SJCRH30 (cell line): Measurements from ENCODE around the gene SLC25A27. TPM values are rescaled to one million over a fixed set of nuclear protein-coding genes. Genes with fewer than 3 reads are reported as not detected.

ENCODE experiments used
- DNase-seq, 2 experiments: peaks; one replicate each; pipeline ENCODE4 v3.0.0-alpha.2; 2015 to 2020
- H3K27ac ChIP-seq: fragments of 250-450 bp; sonication (Bioruptor Pico); 2 replicates; pipeline ENCODE4 v1.5.1; 2020; ENCODE audit warnings: mild to moderate bottlenecking, moderate library complexity
- H3K27me3 ChIP-seq: fragments of 250-450 bp; sonication (Bioruptor Pico); 2 replicates; pipeline ENCODE4 v1.5.1; 2020; ENCODE audit warnings: mild to moderate bottlenecking, moderate library complexity
- H3K36me3 ChIP-seq: fragments of 250-450 bp; sonication (Bioruptor Pico); 2 replicates; pipeline ENCODE4 v1.5.1; 2020; ENCODE audit warnings: mild to moderate bottlenecking, moderate library complexity
- H3K4me1 ChIP-seq: fragments of 250-450 bp; sonication (Bioruptor Pico); 2 replicates; pipeline ENCODE4 v1.5.1; 2020; ENCODE audit warnings: mild to moderate bottlenecking, moderate library complexity
- H3K4me3 ChIP-seq: fragments of 250-450 bp; sonication (Bioruptor Pico); 2 replicates; pipeline ENCODE4 v1.5.1; 2020; ENCODE audit warnings: mild to moderate bottlenecking, moderate library complexity
- H3K9me3 ChIP-seq: fragments of 250-450 bp; sonication (Bioruptor Pico); replicated peaks from 2 replicates; pipeline ENCODE4 v1.5.1; 2020; ENCODE audit warnings: mild to moderate bottlenecking, moderate library complexity
- total RNA-seq: library from RNA; depleted of rRNA; stranded (reverse); fragments of >200 nt; shearing (Covaris generic); gene quantifications from 2 replicates; pipeline ENCODE4 v1.2.3, GENCODE V29; 2014; rRNA removed

Gene SLC25A27, protein sequence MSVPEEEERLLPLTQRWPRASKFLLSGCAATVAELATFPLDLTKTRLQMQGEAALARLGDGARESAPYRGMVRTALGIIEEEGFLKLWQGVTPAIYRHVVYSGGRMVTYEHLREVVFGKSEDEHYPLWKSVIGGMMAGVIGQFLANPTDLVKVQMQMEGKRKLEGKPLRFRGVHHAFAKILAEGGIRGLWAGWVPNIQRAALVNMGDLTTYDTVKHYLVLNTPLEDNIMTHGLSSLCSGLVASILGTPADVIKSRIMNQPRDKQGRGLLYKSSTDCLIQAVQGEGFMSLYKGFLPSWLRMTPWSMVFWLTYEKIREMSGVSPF
- total RNA-seq = 0.33 and 0.81 TPM in 2 replicates

DNA sequence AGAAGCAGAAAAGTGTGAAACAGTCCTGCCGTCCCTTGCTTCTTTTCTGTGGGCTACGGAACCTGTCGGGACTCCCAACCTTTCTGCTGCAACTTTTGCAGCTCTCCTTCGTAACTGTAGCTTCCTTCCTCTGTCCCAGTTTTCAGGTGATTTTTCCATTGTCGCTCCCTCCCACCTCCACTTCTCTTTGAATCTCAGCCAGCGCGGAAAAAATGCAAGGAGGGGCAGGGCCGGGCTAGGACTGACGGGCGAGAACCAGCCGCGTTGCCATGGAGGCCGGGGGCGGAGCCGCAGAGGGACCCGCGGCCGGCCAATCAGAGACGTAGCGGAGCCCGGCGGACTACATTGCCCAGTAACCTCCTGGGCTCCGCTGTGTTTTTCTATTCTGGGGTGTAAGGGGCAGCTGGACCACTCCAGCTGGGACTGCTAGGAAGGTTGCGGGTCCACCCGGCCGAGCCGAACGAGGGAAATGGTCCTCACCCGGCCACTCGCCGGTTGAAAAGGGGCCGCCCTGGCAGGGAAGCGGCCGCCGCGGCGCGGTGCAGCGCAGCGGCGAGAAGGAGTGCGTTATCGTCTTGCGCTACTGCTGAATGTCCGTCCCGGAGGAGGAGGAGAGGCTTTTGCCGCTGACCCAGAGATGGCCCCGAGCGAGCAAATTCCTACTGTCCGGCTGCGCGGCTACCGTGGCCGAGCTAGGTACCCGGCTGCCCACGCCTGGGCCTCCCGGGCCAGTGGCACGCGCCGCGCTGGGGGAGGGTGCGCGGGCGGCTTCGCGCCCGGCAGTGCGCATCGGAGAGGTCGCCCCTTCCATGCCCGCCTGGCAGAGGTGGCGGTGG, at the start of gene SLC25A27, which contains the start of gene CYP39A1:
SLC25A27 (plus strand) TSS at position 373 of the 836 bp plus-strand sequence; CDS start at position 591, 218 bp downstream.
CYP39A1 (minus strand) TSS at position 216 of the 836 bp plus-strand sequence. CDS start 236 bp downstream, outside the sequence.
- DNase-seq = peak; percentile 70 to 75
- Histone ChIP-seq H3K27ac (no peak within 1 kb of the TSS), H3K9me3 (no peaks in the 10 kb centered on the region), H3K27me3 (no peaks in the 10 kb centered on the region), H3K4me1 (0 out of 2 replicates have a peak, but pooled peaks cover 3% of the 10 kb centered on the region), H3K4me3 (peak within 1 kb of the TSS; percentile 57), H3K36me3 (no peaks in the 10 kb centered on the region)

DNA sequence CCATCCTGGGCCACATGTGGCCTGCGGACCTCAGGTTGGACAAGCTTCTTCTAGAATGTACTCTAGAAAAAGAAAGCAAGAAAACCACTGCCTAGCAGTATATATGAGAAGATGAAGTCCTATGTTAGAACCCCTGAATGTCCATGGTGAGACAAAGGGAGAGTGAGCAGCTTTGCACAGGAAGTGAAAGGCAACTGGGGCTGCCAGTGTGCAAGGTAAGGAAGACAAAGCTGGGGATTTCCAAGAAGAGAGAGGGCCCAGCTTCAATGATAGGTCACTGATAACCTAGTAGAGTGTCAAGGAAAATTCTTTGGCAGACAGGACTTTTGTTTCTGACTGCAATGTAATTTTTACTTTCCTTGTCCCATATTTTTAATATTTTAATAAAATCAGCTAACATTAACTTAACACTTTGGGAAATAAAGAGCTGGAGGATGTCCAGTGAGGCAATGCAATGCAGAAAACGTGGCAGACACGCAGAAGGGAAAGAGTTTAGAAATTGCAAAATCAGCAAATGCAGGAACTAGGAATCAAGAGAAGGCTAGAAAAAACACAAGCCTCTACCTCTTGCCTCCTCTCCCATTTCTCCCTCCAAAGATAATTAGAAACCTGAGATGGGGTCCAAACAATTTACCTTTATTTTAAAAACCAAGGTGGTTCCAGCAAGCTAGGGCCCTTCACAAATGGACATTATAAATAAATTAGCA, 47.5 kb upstream of the SLC25A27 start:
- Histone ChIP-seq H3K27ac (no peak overlapping the region), H3K4me3 (no peak overlapping the region), H3K36me3 (no peaks in the 10 kb centered on the region), H3K27me3 (no peaks in the 10 kb centered on the region), H3K4me1 (no peaks in the 10 kb centered on the region), H3K9me3 (no peaks in the 10 kb centered on the region)
- DNase-seq = no peak

DNA sequence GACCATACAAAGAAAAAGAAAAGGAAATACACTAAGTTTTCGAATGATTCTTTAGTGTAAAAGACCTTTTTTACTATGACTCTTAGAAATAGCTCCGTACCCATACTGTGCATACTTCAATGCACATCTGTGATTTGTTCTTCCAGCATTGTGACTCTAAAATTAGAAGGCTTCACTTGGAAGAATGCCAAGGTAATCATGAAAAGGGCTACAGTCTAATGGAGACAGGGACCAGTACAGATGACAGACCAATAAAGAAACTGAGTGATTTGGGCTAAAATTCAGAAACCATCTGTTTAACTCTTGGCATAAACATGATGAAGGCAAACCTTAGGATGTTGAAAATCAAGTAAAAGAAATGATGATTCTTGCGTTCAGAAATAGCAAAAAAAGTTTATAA, 46.4 kb upstream of the SLC25A27 start:
- no peaks in the 10 kb centered on the region for H3K27me3 ChIP-seq
- DNase-seq = peak in 1 of 2 experiments; percentile 64
- peaks cover 7% of the 10 kb centered on the region for H3K4me1 ChIP-seq
- no peak overlapping the region for H3K27ac ChIP-seq
- no peaks in the 10 kb centered on the region for H3K9me3 ChIP-seq
- no peaks in the 10 kb centered on the region for H3K36me3 ChIP-seq
- H3K4me3 ChIP-seq = no peak overlapping the region

DNA sequence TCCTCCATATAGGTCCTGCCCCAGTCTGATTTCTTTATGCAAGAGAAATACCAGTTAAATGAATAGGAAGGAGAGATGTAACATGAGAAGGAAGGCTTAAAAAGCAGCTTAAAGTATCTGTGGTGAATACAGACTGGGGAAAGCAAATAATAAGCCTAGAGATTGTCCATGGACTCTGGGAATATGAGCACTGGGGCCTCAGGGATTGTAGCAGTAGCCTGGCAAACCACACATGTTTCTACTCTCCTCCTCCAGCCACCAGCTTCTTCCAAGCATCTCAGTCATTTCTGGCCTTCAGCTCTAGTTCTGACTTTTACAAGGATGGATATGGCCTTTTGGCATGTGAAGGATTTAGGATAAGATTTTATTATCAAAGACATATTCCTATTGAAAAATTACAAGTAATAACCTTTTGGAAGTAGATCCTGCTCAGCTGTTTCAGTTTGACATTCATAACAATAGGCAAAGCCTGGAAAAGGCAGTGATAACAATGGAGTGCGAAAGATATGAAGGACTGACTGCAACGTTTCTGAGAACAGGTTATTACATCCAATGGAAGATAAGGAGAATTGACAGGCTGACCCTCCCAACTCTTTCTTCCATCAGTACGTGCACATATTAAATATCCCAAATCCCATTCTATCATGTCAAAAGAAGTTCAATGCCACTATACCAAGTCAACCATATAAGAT, 41.8 kb upstream of the SLC25A27 start:
- Histone ChIP-seq H3K36me3 (no peaks in the 10 kb centered on the region), H3K27me3 (no peaks in the 10 kb centered on the region), H3K4me3 (no peak overlapping the region), H3K4me1 (peaks cover 8% of the 10 kb centered on the region), H3K9me3 (no peaks in the 10 kb centered on the region), H3K27ac (peak overlapping the region; percentile 6; the same call in 1 of the 2 replicates)
- peak; percentile 56 to 81 for DNase-seq

DNA sequence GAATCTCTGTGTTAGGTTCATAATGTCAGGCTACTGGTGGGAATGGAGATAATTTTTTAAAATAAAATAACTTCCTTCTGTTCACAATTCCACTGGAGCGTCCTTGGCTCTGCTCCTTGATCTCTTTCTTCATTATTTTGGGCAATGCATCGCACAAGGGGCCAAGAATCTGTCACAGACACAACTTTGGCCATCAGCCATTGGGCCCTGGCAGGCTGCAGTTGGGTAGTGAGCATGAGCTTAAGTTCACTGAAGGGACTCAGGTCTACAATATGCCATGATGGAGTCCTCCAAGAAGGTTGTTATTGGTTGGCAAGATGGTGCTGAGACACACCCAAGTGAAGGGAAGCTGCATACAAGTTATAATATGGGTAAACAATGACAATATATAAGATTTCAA, 40.1 kb upstream of the SLC25A27 start:
- Histone ChIP-seq H3K27ac (no peak overlapping the region), H3K4me1 (peaks cover 8% of the 10 kb centered on the region), H3K27me3 (no peaks in the 10 kb centered on the region), H3K36me3 (no peaks in the 10 kb centered on the region), H3K9me3 (no peaks in the 10 kb centered on the region), H3K4me3 (no peak overlapping the region)
- no peak for DNase-seq

DNA sequence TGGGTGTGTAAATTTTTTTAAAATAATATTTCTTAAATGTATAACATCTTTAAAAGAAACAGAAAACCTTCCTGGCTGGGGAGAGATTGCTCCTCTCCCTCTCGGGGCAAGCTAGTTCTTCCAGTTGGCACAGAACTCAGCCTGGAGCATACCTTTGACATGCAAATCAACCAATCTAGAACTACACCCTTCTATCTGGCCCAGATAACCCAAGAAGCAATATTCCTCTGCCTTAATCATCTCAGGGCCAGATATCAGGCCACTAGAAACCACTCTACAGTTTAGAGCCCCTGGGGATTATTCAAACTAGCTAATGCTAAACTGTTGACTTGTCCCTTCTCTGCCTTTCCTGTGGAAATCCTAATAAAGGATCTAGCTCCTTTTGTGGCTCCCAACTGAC, 34.0 kb upstream of the SLC25A27 start:
- Histone ChIP-seq H3K4me1 (no peaks in the 10 kb centered on the region), H3K27me3 (no peaks in the 10 kb centered on the region), H3K36me3 (no peaks in the 10 kb centered on the region), H3K9me3 (no peaks in the 10 kb centered on the region), H3K4me3 (no peak overlapping the region), H3K27ac (no peak overlapping the region)
- DNase-seq = no peak

DNA sequence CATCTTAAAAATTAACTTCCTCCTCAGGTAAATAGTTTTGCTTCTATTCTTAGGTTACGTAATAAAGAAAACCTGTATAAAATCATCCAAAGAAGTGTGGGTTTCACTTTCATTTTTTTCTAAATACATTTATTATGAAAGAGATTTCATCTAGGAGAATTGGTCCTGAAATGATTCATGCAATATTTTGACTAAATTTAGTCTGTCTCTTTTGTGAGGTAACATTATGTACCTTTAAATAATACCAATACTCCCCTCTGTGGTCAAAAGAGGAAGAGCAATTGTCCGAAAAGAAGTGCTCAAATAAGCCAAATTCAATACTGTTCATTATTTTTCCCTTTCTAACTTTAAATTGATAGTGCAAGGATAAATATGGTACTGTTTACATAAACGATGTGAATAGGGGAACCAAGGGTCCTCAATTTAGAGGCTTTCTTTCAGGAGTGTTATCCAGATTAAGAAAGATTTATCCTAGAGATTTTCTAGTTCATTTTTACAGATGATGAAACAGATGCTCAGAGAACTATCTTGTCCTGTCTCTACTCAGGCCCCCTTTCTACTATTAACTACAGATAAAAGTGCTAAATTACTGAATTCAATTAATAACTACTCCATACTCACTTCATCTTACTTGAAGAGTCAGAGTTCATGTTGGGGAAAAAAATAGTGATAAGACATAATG, 26.4 kb upstream of the SLC25A27 start:
- H3K4me3 ChIP-seq = no peak overlapping the region
- DNase-seq = peak in 1 of 2 experiments; percentile 60
- H3K4me1 ChIP-seq = no peaks in the 10 kb centered on the region
- no peak overlapping the region for H3K27ac ChIP-seq
- H3K9me3 ChIP-seq = no peaks in the 10 kb centered on the region
- no peaks in the 10 kb centered on the region for H3K27me3 ChIP-seq
- no peaks in the 10 kb centered on the region for H3K36me3 ChIP-seq

DNA sequence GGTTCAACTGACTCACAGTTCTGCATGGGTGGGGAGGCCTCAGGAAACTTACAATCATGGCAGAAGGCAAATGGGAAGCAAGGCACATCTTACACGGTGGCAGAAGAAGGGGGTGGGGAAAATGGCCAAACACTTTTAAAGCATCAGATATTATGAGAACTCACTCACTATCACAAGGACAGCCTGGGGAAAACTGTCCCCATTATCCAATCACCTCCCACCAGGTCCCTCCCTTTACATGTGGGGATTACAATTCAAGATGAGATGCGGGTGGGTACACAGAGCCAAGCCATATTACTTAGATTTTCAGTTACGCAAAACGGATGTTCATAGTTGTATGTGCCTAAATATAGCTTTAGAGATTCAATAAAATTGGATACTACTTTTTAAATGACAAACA, 25.8 kb upstream of the SLC25A27 start:
- H3K4me3 ChIP-seq = no peak overlapping the region
- no peaks in the 10 kb centered on the region for H3K36me3 ChIP-seq
- DNase-seq = no peak
- H3K4me1 ChIP-seq = no peaks in the 10 kb centered on the region
- H3K27ac ChIP-seq = no peak overlapping the region
- no peaks in the 10 kb centered on the region for H3K9me3 ChIP-seq
- no peaks in the 10 kb centered on the region for H3K27me3 ChIP-seq

DNA sequence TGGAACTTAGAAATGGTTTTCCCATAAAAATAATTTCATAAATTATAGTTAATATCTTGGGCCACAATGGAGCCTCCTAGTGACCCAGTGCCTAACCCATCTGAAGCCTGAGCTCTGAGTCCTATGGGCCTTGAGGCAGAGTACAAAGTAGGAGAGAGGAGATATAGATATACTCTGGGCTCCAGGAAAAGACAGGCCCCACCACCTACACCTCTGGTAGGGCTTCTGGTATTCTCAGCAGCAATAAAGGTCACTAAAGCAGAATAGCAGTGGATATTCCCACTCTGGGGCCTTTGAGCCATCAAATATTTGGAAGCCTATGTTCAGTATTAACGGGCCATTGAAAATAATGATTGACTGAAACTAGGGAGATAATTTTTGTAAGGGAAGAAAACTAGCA, 24.3 kb upstream of the SLC25A27 start:
- no peak for DNase-seq
- Histone ChIP-seq H3K9me3 (no peaks in the 10 kb centered on the region), H3K4me3 (no peak overlapping the region), H3K4me1 (no peaks in the 10 kb centered on the region), H3K36me3 (no peaks in the 10 kb centered on the region), H3K27me3 (no peaks in the 10 kb centered on the region), H3K27ac (no peak overlapping the region)

DNA sequence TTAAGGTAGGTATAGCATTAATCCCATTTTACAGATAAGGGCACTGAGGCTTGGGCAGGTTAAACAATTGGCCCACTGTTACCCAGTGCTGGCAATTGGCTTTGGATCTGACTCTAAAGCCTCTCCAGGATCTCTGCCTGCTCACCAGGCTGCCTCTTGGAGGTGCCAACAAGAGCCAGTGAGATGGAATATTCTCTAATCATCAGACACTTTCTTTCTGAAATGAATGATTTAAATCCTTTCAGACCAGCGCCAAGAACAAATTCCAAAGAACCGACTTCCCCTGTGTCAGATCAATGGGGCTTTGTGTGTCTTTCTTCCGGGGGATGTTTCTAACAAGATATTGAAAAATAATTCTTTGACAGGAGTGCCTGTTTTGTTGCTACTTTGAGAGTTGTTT, 23.8 kb upstream of the SLC25A27 start:
- H3K36me3 ChIP-seq = no peaks in the 10 kb centered on the region

DNA sequence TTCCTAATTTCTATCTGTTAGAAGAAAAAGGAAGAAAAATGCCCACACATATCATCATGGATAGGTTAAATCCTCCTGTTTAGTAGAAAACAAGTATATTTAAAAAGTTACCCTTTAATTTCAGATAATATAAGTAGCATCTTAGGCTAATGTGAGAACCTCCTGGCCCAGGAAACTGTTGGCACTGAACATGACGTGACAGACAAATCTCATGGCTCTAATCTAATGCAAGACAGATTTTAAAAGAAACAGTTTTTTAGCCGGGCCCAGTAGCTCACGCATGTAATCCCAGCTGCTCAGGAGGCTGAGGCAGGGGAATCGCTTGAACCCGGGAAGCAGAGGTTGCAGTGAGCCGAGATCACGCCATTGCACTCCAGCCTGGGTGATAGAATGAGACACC, 23.1 kb upstream of the SLC25A27 start:
- no peaks in the 10 kb centered on the region for H3K9me3 ChIP-seq
- no peaks in the 10 kb centered on the region for H3K27me3 ChIP-seq
- H3K36me3 ChIP-seq = no peaks in the 10 kb centered on the region
- no peak overlapping the region for H3K4me3 ChIP-seq
- H3K4me1 ChIP-seq = no peaks in the 10 kb centered on the region
- H3K27ac ChIP-seq = no peak overlapping the region
- no peak for DNase-seq

More for the DNA sequence above, 23.8 kb upstream of the SLC25A27 start:
- H3K4me3 ChIP-seq = no peak overlapping the region
- no peak for DNase-seq
- no peak overlapping the region for H3K27ac ChIP-seq
- H3K9me3 ChIP-seq = no peaks in the 10 kb centered on the region
- no peaks in the 10 kb centered on the region for H3K4me1 ChIP-seq
- no peaks in the 10 kb centered on the region for H3K27me3 ChIP-seq

DNA sequence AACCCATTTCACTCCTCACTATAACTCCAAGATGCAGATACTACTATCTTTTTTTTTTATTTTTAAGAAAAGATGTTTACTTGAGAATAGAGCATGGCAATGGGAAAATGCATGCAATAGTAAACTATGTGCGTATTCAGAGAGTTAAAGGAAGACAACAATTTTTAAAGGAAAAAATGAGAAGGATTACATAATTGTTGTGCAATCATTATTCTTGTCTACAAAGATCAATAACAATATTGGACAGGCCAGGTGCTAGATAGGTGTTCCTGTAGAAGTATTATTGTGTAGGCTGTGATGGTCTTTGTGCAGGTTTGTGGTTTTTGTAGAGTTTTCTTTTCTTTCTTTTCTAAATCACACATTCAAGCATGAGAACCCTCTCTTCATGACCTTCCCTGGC, 20.7 kb upstream of the SLC25A27 start:
- no peaks in the 10 kb centered on the region for H3K9me3 ChIP-seq
- H3K27ac ChIP-seq = no peak overlapping the region
- H3K36me3 ChIP-seq = no peaks in the 10 kb centered on the region
- no peak for DNase-seq
- no peaks in the 10 kb centered on the region for H3K27me3 ChIP-seq
- no peak overlapping the region for H3K4me3 ChIP-seq
- H3K4me1 ChIP-seq = no peaks in the 10 kb centered on the region

DNA sequence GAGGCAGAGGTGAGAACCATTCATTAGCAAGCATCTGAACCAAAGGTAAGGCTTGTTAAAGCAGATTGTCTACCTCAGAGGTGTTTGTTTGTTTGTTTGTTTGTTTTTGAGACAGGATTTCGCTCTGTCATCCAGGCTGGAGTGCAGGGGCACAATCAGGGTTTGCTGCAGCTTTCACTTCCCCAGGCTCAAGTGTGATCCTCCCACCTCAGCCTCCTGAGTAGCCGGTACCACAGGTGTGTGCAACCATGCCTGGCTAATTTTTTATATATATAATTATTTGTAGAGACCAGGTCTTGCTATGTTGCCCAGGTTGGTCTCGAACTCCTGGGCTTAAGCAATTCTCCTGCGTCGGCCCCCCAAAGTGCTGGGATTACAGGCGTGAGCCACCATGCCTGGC, 17.3 kb upstream of the SLC25A27 start:
- no peak for DNase-seq
- H3K4me3 ChIP-seq = no peak overlapping the region
- no peaks in the 10 kb centered on the region for H3K36me3 ChIP-seq
- H3K9me3 ChIP-seq = no peaks in the 10 kb centered on the region
- no peaks in the 10 kb centered on the region for H3K27me3 ChIP-seq
- no peak overlapping the region for H3K27ac ChIP-seq
- no peaks in the 10 kb centered on the region for H3K4me1 ChIP-seq

DNA sequence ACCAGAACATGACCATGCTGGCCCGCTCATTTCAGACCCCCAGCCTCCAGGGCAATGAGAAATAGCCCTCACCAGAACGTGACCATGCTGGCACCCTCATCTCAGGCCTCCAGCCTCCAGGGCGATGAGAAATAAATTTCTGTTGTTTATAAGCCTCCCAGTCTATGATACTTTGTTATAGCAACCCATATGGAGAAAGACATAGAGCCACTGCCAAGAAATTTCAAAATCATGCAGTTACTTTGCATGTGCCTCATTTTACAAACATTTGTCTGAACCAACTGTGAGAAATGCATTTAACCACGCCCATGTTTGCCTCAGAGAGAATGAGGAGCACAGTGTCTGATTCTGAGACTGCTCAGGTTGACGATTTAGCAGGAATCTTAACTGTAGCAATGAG, 15.6 kb upstream of the SLC25A27 start:
- H3K4me3 ChIP-seq = no peak overlapping the region
- H3K27ac ChIP-seq = no peak overlapping the region
- no peak for DNase-seq
- no peaks in the 10 kb centered on the region for H3K4me1 ChIP-seq
- no peaks in the 10 kb centered on the region for H3K9me3 ChIP-seq
- no peaks in the 10 kb centered on the region for H3K27me3 ChIP-seq
- no peaks in the 10 kb centered on the region for H3K36me3 ChIP-seq
